A673 (cell line): ENCODE results near the gene SLC39A3. TPM values are rescaled to one million over a fixed set of nuclear protein-coding genes. Genes with fewer than 3 reads are reported as not detected.

Experiments used
- BruUV-seq: library from RNA; stranded (reverse); fragments of 400-500 nt; replicated peaks from 2 replicates; lab custom pipeline; 2021; lab: Mats Ljungman, UMichigan
- CTCF ChIA-PET: fragments of 300-600 bp; sonication (Branson Sonifier 250); formaldehyde crosslinking; loops from one replicate; lab custom pipeline; 2022; ENCODE audit warnings: antibody characterized with exemption; lab: Charles Lee
- POLR2A ChIA-PET: fragments of 300-600 bp; sonication (Branson Sonifier 250); formaldehyde crosslinking; loops from one replicate; lab custom pipeline; 2022; ENCODE audit warnings: antibody characterized with exemption; ENCODE audit not compliant: low non-redundant PET; lab: Charles Lee
- DNase-seq: peaks from one replicate; pipeline ENCODE4 v3.0.0-alpha.2; 2015; ENCODE audit warnings: low spot score
- H3K27ac ChIP-seq: fragments of 200-600 bp; sonication (generic); 2 replicates; pipeline ENCODE4 v1.5.1; 2016; ENCODE audit warnings: mixed run types, low read depth, mild to moderate bottlenecking, mixed read lengths, antibody characterized with exemption, low read length; ENCODE audit not compliant: poor library complexity, severe bottlenecking
- H3K27me3 ChIP-seq: fragments of 200-600 bp; sonication (generic); replicated peaks from 2 replicates; pipeline ENCODE4 v1.6.1; 2017; ENCODE audit warnings: mixed run types, low read depth, mild to moderate bottlenecking, mixed read lengths, antibody characterized with exemption, low read length; ENCODE audit not compliant: insufficient read depth, poor library complexity
- H3K36me3 ChIP-seq: fragments of 200-600 bp; sonication (generic); 2 replicates; pipeline ENCODE4 v1.6.1; 2016; ENCODE audit warnings: mixed run types, mild to moderate bottlenecking, mixed read lengths, antibody characterized with exemption, low read length; ENCODE audit not compliant: insufficient read depth, poor library complexity, severe bottlenecking
- H3K4me1 ChIP-seq: fragments of 200-600 bp; sonication (generic); 2 replicates; pipeline ENCODE4 v1.6.1; 2017; ENCODE audit warnings: mixed run types, mild to moderate bottlenecking, mixed read lengths, antibody characterized with exemption, low read length; ENCODE audit not compliant: insufficient read depth, poor library complexity, severe bottlenecking
- H3K4me3 ChIP-seq: fragments of 200-600 bp; sonication (generic); 2 replicates; pipeline ENCODE4 v1.5.1; 2016; ENCODE audit warnings: low read depth, mixed run types, mild to moderate bottlenecking, mixed read lengths, low read length; ENCODE audit not compliant: poor library complexity, severe bottlenecking
- H3K9me3 ChIP-seq: fragments of 200-600 bp; sonication (generic); 2 replicates; pipeline ENCODE4 v1.6.1; 2016; ENCODE audit warnings: mixed run types, low read depth, mild to moderate bottlenecking, mixed read lengths, antibody characterized with exemption, low read length; ENCODE audit not compliant: poor library complexity, severe bottlenecking
- EZH2 ChIP-seq: fragments of 200-600 bp; sonication (generic); IDR thresholded peaks from 2 replicates; pipeline ENCODE4 v1.6.1; 2017; ENCODE audit warnings: borderline replicate concordance, low read depth, mild to moderate bottlenecking, mixed read lengths, antibody characterized with exemption, low read length; ENCODE audit not compliant: poor library complexity, severe bottlenecking
- intact Hi-C: fragments of 100-400 bp; cut with micrococcal nuclease; formaldehyde crosslinking; loops from one replicate; pipeline ENCODE4 v1.10.0; 2022; ENCODE audit not compliant: unreplicated experiment
- total RNA-seq: library from RNA; stranded (reverse); gene quantifications from 2 replicates; pipeline ENCODE4 v1.2.3, GENCODE V29; 2021
- TF ChIP-seq, protein P1 (sequence below): fragments of 300-800, 200-600 bp; sonication (generic); conservative IDR thresholded peaks from 2 replicates; pipeline ENCODE4 v1.5.1; 2017; ENCODE audit warnings: low read depth, mild to moderate bottlenecking, antibody characterized with exemption, low read length, moderate library complexity, mixed read lengths

Gene SLC39A3
- total RNA-seq, 1 experiment from 2014 or later, result 44.8 TPM

GRCh38 chr19:2726904-2727639 is 12.7 kb downstream of the SLC39A3 start:
- H3K27me3 ChIP-seq, result peaks cover 11% of the 10 kb centered on the region
- H3K4me1 ChIP-seq, result no peaks in the 10 kb centered on the region
- DNase-seq, result no peak
- no peak for TF ChIP-seq EZH2
- TF ChIP-seq, protein P1, sequence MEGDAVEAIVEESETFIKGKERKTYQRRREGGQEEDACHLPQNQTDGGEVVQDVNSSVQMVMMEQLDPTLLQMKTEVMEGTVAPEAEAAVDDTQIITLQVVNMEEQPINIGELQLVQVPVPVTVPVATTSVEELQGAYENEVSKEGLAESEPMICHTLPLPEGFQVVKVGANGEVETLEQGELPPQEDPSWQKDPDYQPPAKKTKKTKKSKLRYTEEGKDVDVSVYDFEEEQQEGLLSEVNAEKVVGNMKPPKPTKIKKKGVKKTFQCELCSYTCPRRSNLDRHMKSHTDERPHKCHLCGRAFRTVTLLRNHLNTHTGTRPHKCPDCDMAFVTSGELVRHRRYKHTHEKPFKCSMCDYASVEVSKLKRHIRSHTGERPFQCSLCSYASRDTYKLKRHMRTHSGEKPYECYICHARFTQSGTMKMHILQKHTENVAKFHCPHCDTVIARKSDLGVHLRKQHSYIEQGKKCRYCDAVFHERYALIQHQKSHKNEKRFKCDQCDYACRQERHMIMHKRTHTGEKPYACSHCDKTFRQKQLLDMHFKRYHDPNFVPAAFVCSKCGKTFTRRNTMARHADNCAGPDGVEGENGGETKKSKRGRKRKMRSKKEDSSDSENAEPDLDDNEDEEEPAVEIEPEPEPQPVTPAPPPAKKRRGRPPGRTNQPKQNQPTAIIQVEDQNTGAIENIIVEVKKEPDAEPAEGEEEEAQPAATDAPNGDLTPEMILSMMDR, result no peak
- no peak overlapping the region for H3K4me3 ChIP-seq
- ChIA-PET POLR2A (no interaction called here), CTCF (no interaction called here)
- no peaks in the 10 kb centered on the region for H3K36me3 ChIP-seq
- no peak overlapping the region for H3K27ac ChIP-seq
- H3K9me3 ChIP-seq, result no peaks in the 10 kb centered on the region
- intact Hi-C loops, result no loop called here
- BruUV-seq, result no TSS peak

GRCh38 chr19:2726160-2726855 is 13.5 kb downstream of the SLC39A3 start:
- Histone ChIP-seq H3K4me3 (no peak overlapping the region), H3K4me1 (peaks cover 5% of the 10 kb centered on the region), H3K9me3 (no peaks in the 10 kb centered on the region), H3K27me3 (peaks cover 11% of the 10 kb centered on the region), H3K27ac (no peak overlapping the region), H3K36me3 (no peaks in the 10 kb centered on the region)
- ChIA-PET CTCF (no interaction called here), POLR2A (no interaction called here)
- DNase-seq, result no peak
- intact Hi-C loops, result no loop called here
- BruUV-seq, result no TSS peak
- TF ChIP-seq, protein P1, result no peak
- no peak for TF ChIP-seq EZH2

GRCh38 chr19:2724148-2724557 is 15.7 kb downstream of the SLC39A3 start:
- Histone ChIP-seq H3K4me3 (no peak overlapping the region), H3K27ac (no peak overlapping the region), H3K27me3 (peaks cover 11% of the 10 kb centered on the region), H3K9me3 (no peaks in the 10 kb centered on the region), H3K4me1 (peaks cover 5% of the 10 kb centered on the region), H3K36me3 (no peaks in the 10 kb centered on the region)
- ChIA-PET POLR2A (no interaction called here), CTCF (interaction anchor here (0.6 kb wide), 1 partner anchor 87 kb away, joined by 3 read pairs; no protein-coding TSS in a partner anchor)
- no TSS peak for BruUV-seq
- TF ChIP-seq, protein P1, result no peak
- TF ChIP-seq EZH2, result no peak
- no peak for DNase-seq
- intact Hi-C loops, result no loop called here
